ENCODE measurements around the gene MATK.

The MATK gene

DNA sequence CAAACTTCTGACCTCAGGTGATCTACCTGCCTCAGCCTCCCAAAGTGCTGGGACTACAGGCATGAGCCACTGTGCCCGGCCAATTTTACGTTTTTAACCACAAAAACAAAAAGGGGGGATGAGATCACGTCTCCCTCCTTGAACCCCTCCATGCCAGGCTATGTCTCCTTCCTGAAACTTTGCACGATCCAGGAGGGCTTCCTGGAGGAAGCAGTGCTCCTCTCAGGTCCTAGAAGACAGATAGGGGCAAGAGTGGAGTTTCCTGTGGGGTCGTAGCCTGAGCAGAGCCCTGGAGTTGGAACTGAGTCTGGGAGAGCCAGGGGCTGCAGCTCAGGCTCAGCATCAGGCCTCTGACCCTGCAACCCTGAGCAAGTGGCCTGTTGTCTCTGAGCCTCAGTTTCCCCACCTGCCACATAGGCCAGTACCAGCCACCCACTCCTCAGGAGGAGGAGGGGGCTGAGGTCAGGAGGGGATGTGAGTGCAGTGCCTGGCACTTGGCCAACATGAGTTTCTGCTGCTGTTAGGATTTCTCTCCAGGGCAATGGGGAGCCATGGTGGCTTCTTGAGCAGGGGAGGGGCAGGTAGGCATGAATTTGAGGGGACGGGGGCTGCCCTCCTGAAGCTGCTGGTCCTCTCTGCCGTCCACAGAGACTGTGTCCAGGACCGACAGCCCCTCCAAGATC is 40.7 kb downstream of the MATK start:
- DNase-seq, result no peak
- TF ChIP-seq, protein P1, sequence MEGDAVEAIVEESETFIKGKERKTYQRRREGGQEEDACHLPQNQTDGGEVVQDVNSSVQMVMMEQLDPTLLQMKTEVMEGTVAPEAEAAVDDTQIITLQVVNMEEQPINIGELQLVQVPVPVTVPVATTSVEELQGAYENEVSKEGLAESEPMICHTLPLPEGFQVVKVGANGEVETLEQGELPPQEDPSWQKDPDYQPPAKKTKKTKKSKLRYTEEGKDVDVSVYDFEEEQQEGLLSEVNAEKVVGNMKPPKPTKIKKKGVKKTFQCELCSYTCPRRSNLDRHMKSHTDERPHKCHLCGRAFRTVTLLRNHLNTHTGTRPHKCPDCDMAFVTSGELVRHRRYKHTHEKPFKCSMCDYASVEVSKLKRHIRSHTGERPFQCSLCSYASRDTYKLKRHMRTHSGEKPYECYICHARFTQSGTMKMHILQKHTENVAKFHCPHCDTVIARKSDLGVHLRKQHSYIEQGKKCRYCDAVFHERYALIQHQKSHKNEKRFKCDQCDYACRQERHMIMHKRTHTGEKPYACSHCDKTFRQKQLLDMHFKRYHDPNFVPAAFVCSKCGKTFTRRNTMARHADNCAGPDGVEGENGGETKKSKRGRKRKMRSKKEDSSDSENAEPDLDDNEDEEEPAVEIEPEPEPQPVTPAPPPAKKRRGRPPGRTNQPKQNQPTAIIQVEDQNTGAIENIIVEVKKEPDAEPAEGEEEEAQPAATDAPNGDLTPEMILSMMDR (IDR thresholded peaks at IDR 0.05; ENCODE audit: low read depth, low read length), result no peak
- Histone ChIP-seq H3K9me3 (ENCODE audit: severe bottlenecking) (no peaks in the 10 kb centered on the region), H3K27ac (no peak overlapping the region), H3K36me3 (peaks cover 71% of the 10 kb centered on the region), H3K27me3 (ENCODE audit: insufficient read depth, low read depth, severe bottlenecking) (no peaks in the 10 kb centered on the region), H3K4me3 (ENCODE audit: low read depth, low read length) (no peak overlapping the region)

DNA sequence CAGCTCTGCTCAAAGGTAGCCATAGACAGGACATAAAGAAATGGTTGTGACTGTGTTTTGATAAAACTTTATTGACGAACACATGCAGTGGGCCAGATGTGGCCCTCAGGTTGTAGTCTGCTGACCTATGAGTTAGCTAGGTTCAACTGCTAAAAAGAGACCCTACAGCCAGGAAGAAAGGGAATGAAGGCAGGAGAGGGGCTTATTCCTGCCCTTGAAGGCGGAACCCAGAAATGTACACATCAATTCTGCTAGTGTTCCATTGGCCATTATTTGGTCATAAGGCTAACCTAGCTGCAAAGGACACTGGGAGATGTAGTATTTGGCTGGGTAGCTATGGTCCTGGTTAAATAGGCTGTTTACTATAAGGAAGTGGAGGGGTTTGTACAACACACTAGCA is 42.7 kb downstream of the MATK start:
- Histone ChIP-seq H3K27me3 (ENCODE audit: insufficient read depth, low read depth, severe bottlenecking) (no peaks in the 10 kb centered on the region), H3K9me3 (ENCODE audit: severe bottlenecking) (no peaks in the 10 kb centered on the region), H3K36me3 (peaks cover 72% of the 10 kb centered on the region), H3K4me3 (ENCODE audit: low read depth, low read length) (no peak overlapping the region), H3K27ac (no peak overlapping the region; the same call in 1 of the 2 replicates)
- TF ChIP-seq, protein P1 (IDR thresholded peaks at IDR 0.05; ENCODE audit: low read depth, low read length), result no peak
- DNase-seq, result no peak

DNA sequence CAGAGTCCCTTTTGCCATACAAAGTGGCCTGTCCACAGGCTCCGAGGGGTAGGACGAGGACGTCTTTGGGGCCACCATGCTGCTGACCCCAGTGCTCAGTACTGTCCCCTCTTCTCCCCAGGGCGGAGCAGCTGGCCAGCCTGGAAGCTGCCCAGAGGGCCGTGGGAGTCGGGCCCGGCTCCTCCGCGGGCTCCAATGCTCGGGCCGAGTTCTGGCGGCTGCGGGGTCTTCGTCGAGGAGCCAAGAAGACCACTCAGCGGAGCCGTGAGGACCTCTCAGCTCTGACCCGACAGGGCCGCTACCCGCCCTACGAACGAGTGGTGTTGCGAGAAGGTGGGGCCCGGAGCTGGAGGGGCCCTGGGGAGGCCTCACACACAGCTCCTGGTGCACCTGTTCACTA is 45.8 kb downstream of the MATK start:
- no peak for DNase-seq
- Histone ChIP-seq H3K27me3 (ENCODE audit: insufficient read depth, low read depth, severe bottlenecking) (no peaks in the 10 kb centered on the region), H3K9me3 (ENCODE audit: severe bottlenecking) (no peaks in the 10 kb centered on the region), H3K4me3 (ENCODE audit: low read depth, low read length) (no peak overlapping the region), H3K27ac (no peak overlapping the region), H3K36me3 (peaks cover 74% of the 10 kb centered on the region)
- TF ChIP-seq, protein P1 (IDR thresholded peaks at IDR 0.05; ENCODE audit: low read depth, low read length), result no peak

DNA sequence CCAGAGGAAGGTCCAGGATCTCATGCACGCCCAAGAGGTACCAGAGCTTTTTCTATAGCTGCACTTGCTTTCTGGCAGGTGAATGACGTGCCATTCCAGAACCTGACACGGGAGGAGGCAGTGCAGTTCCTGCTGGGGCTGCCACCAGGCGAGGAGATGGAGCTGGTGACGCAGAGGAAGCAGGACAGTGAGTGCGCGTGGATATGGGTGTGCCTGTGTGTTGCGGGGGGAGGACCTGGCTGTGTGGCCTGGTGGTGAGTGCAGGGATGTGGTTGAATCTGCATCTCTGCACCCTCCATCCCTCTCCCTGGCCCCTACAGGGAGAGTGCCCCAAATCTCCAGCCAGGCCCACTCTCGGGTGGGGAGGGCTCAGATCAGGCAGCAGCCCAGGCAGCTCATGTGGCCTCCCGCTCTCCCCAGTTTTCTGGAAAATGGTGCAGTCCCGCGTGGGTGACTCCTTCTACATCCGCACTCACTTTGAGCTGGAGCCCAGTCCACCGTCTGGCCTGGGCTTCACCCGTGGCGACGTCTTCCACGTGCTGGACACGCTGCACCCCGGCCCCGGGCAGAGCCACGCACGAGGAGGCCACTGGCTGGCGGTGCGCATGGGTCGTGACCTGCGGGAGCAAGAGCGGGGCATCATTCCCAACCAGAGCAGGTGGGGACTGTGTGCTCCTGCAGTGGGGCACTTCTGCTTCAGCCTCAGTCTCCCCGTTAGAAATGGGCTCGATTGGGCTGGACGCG is 47.5 kb downstream of the MATK start:
- TF ChIP-seq, protein P1 (IDR thresholded peaks at IDR 0.05; ENCODE audit: low read depth, low read length), result no peak
- no peak overlapping the region for H3K27ac ChIP-seq
- H3K9me3 ChIP-seq (ENCODE audit: severe bottlenecking), result no peaks in the 10 kb centered on the region
- peaks cover 76% of the 10 kb centered on the region for H3K36me3 ChIP-seq
- no peaks in the 10 kb centered on the region for H3K27me3 ChIP-seq (ENCODE audit: insufficient read depth, low read depth, severe bottlenecking)
- no peak for DNase-seq
- H3K4me3 ChIP-seq (ENCODE audit: low read depth, low read length), result no peak overlapping the region

DNA sequence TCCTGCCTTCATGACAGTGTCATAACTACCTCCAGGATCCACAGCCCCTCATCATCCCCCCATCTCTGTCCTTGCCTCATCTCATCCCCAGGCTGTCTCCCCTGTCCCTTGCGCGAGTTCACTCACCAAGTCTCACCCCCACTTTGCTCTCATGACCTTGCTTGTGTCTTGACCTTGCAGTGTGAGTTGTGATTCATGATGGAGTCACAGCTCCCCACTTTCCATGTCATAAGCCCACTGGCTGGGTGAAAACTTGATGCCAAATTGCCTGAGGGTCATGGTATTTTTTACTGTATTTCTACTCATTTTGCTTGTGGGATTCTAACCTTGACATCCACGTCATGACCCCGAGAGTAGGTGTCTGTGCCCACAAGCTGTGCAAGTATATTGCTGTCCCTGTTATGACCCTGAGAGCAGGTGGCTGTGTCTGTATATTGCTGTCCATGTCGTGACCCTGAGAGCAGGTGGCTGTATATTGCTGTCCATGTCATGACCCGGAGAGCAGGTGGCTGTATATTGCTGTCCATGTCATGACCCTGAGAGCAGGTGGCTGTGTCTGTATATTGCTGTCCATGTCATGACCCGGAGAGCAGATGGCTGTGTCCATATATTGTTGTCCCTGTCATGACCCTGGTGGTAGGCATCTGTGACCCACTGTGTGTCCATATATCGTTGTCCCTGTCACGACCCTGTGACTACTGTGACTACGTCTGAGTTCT is 48.5 kb downstream of the MATK start:
- Histone ChIP-seq H3K27ac (no peak overlapping the region), H3K4me3 (ENCODE audit: low read depth, low read length) (no peak overlapping the region), H3K36me3 (peaks cover 81% of the 10 kb centered on the region), H3K9me3 (ENCODE audit: severe bottlenecking) (no peaks in the 10 kb centered on the region), H3K27me3 (ENCODE audit: insufficient read depth, low read depth, severe bottlenecking) (no peaks in the 10 kb centered on the region)
- TF ChIP-seq, protein P1 (IDR thresholded peaks at IDR 0.05; ENCODE audit: low read depth, low read length), result no peak
- no peak for DNase-seq

Measured in WERI-Rb-1 (cell line).